NOMO-1 (cell line): ENCODE results near the gene NOM1.
A peak's percentile ranks its signal among the peaks of the same experiment; 100 is the strongest.
"Not testable (repeated sequence)": the region's sequence is repeated elsewhere in the genome, so short reads cannot be mapped to it uniquely, and the experiment has no call there.

Experiments
- DNase-seq, 2 experiments: peaks; one replicate each; lab custom pipeline; 2025; ENCODE audit not compliant: unreplicated experiment in 2 of 2; lab: John Stamatoyannopoulos, UW

Gene NOM1

GRCh38 chr7:156949541-156950380, at the start of gene NOM1:
NOM1 (plus strand) TSS chr7:156949712; CDS start chr7:156949738, 26 bp downstream.
- DNase-seq, result peak; percentile 40 to 55

- DNase-seq, result not testable (repeated sequence)
These were observed 49.4 kb upstream of the NOM1 start for GRCh38 chr7:156900093-156900492.

GRCh38 chr7:156903232-156903909, 46.1 kb upstream of the NOM1 start:
- DNase-seq, result no peak

- DNase-seq, result no peak
These were observed 43.3 kb upstream of the NOM1 start for GRCh38 chr7:156906200-156906649.

GRCh38 chr7:156907656-156908055, 41.9 kb upstream of the NOM1 start:
- no peak for DNase-seq

- not testable (repeated sequence) for DNase-seq
These were observed 39.8 kb upstream of the NOM1 start for GRCh38 chr7:156909574-156910252.

- DNase-seq, result no peak
These were observed 30.9 kb upstream of the NOM1 start for GRCh38 chr7:156918635-156919034.

GRCh38 chr7:156919132-156919713, 30.3 kb upstream of the NOM1 start:
- DNase-seq, result no peak

- DNase-seq, result no peak
These were observed 29.4 kb upstream of the NOM1 start for GRCh38 chr7:156920076-156920475.

- DNase-seq, result not testable (repeated sequence)
These were observed 28.8 kb upstream of the NOM1 start for GRCh38 chr7:156920487-156921373.

GRCh38 chr7:156922304-156922703, 27.2 kb upstream of the NOM1 start:
- not testable (repeated sequence) for DNase-seq

GRCh38 chr7:156925821-156926220, 23.7 kb upstream of the NOM1 start:
- DNase-seq, result not testable (repeated sequence)

- no peak for DNase-seq
These were observed 21.7 kb upstream of the NOM1 start for GRCh38 chr7:156927571-156928405.

GRCh38 chr7:156928406-156928747, 21.1 kb upstream of the NOM1 start:
- no peak for DNase-seq

- no peak for DNase-seq
These were observed 19.5 kb upstream of the NOM1 start for GRCh38 chr7:156929789-156930539.

- no peak for DNase-seq
These were observed 17.5 kb upstream of the NOM1 start for GRCh38 chr7:156932006-156932405.

GRCh38 chr7:156935250-156935649, 14.3 kb upstream of the NOM1 start:
- no peak for DNase-seq

GRCh38 chr7:156936766-156937165, 12.7 kb upstream of the NOM1 start:
- DNase-seq, result not testable (repeated sequence)
